RCC 7860 (cell line): ENCODE data around the gene MLLT11.

ENCODE experiments used
- DNase-seq: peaks from one replicate; pipeline ENCODE4 v3.0.0-alpha.2; 2015; ENCODE audit warnings: low spot score
- FAIRE-seq: peaks from 2 replicates; lab custom pipeline; 2012; peaks lifted over from hg19 to GRCh38; lab: Jason Lieb, UNC

MLLT11 gene, protein sequence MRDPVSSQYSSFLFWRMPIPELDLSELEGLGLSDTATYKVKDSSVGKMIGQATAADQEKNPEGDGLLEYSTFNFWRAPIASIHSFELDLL

DNA sequence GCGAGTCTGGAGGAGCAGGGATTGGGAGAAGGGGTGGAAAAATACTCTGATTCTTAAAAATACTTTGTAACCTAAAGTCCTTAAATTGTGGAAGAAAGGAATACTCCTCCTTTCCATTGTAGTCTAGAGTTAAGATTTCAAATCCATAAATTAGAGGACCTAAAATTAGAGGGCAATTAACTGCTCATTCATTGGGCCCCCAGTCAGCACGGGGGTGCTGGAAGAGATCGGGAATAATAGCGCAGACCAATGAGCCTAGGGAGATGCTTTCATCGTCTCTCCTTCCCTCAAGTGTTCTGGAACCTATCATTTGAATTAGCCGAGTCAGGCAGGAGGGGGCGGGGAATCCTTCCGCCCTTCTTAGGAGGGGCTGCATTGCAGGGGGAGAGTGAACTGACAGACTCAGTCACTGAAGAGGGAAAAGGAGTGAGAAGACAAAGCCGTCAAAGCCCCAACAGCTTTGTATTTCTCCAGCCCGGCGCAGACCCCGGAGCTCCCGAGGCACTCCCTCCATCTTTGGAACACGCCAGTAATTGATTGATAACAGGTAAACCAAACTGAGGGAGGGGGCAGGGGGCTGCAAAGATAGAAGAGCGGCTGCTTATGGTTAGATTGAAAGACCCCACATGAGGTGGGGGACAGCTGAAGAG lies at the start of gene MLLT11:
Gene MLLT11 (plus strand): TSS at position 391 of the 650 bp plus-strand sequence. CDS start 6,828 bp downstream, outside the sequence.
- FAIRE-seq (peak; percentile 16), DNase-seq (peak; percentile 64)

DNA sequence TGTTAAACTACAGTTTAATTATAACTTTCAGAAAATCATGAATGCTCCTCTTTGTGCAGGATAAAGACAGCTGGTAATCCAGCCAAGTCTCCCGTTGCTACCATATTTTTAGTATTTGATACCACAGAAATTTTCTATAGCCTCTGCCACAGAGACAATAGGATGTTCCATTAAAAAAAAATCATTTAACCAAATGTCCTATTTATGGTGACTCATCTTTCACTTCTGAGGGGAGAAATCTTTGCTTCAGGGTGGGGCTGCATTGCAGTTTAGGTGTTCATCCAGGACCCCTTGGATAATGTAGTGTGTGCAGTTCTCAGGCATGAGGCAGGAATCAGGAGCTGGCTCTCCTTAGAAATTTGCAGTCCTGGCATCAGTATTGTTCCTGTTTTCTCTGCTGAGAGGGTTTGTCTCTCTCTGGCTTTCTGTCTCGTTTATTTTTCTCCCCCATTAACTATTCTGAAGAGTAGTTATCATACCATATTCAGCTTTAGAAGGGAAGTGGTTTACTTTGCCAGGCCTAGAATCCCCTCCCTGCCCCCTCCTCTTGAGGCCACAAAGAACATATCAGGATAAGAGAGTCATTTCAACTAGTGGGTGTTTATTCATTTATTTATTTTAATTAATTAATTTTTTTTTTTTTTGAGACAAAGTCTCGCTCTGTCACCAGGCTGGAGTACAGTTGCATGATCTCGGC lies 48.9 kb upstream of the MLLT11 start:
- DNase-seq (no peak), FAIRE-seq (no peak)

DNA sequence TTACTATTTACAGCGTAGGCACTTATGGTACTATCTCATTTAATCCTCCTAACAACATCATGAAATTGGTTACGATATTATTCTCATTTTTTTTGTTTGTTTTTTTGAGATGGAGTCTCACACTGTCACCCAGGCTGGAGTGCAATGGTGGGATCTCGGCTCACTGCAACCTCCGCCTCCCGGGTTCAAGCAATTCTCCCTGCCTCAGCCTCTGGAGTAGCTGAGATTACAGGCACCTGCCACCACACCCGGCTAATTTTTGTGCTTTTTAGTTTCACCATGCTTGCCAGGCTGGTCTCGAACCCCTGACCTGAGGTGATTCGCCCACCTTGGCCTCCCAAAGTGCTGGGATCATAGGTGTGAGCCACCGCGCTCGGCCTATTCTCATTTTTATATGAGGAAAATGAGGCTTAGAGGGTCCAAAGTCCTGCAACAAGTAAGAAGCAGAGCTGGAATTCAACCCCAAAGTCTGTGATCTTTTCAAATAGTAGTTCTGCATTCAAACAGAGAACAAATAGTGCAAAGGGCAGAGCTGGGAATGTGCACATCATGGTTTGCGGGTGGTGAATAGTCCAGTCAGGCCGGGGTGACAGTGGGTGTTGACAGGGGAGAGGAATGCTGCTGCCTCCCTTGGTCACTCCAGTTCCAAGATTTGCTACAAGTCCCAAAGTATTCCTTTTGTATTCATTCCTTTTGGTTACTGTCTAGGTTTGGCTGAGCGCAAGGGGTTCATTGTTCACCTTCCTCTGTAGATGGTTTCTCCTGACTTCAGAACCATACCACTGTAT lies 47.3 kb upstream of the MLLT11 start:
- no peak for DNase-seq
- FAIRE-seq = no peak

DNA sequence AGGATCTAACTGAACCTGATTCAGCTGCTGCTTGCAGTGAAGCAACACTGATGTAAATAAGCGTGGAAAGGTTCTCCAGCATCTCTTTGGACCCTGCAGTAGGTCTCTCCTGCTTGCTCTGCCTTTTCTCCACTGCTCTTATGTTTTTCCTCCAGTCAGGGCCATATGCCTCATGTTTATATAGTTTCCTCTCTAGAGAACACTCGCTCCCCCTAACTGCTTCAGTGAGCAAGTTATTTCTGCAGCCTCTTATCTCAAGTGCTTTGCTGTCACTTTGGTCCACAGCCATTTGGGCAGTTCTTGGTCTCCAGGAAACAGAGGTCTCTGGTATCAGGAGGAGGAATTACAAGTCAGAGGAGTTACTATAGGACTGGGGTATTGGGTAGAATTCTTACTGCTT lies 46.7 kb upstream of the MLLT11 start:
- FAIRE-seq = no peak
- DNase-seq = no peak

DNA sequence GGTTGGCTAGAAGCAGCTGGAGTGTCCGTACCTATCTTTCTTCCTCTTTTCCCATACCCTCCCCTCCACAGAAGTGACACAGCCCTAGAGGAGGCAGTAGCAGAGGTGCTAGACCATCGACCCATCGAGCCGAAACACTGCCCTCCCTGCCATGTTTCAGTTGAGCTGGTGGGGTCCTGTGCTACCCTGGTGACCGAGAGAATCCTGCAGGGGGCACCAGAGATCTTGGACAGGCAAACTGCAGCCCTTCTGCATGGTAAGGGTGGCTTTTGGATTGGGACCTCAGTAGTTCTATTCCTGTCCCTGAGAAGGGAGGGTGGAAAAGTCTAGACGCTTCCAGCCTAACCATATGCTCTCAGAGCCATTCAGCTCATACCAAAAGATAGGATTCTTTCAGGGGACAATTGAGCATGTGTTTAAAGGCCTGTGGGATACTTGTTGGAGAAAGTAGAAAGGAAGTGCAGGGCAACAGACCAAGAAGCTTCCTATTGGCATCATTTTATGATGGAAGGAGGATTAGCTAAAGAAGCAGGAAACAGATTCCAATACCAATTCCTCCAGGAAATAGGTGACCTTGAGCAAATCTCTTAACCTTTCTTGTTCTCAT lies 35.6 kb upstream of the MLLT11 start:
- FAIRE-seq (no peak), DNase-seq (peak; percentile 33)

DNA sequence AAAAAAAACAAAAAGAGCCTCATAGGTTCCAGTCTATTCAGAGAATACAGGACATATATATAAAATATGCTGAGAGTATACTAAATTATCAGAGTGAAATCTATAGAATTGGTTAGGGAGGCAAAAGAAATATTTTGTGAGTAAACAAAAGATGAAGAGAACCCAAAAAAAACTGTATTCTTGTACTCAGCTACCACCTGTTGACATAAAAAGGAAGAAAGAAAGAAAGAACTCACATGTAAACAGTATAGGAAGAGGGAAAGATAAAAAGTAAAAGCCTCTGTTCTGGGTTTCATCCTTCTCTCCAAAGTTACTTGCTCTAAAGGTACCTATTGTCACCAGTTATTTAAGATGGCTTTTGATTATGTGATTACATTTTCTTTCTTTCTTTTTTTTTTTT lies 33.7 kb upstream of the MLLT11 start:
- DNase-seq (no peak), FAIRE-seq (no peak)

DNA sequence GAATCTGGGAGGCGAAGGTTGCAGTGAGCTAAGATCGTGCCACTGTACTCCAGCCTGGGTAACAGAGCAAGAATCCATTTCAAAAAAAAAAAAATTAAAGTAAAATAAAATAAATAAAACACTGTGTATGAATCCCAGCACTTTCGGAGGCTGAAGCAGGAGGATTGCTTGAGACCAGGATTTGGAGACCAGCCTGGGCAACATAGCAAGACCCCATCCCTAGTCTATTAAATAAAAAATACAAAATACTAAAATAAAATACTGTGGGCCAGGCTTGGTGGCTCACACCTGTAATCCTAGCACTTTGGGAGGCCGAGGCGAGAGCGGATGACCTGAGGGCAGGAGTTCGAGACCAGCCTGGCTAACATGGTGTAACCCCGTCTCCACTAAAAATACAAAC lies 28.0 kb upstream of the MLLT11 start:
- FAIRE-seq = no peak
- DNase-seq = no peak

DNA sequence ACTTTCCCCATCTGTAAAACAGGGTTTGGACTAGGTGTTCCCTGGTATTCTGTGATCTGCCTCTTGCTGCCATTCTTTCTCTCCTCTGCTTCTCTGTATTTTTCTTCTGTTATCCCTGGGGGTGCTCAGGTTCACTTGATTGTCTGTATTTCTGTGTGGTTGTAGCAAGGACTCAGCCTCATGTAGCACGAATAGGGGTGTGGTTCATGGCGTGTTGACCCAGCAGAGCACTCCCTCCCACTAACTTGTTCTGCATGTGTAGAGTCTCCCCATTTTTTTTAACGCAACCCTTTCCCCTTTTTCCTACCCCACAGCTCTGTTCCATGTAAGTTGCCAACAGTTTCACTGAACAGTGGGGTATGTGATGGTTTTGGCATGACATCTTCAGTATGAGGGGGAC lies 25.0 kb upstream of the MLLT11 start:
- DNase-seq (no peak), FAIRE-seq (no peak)

DNA sequence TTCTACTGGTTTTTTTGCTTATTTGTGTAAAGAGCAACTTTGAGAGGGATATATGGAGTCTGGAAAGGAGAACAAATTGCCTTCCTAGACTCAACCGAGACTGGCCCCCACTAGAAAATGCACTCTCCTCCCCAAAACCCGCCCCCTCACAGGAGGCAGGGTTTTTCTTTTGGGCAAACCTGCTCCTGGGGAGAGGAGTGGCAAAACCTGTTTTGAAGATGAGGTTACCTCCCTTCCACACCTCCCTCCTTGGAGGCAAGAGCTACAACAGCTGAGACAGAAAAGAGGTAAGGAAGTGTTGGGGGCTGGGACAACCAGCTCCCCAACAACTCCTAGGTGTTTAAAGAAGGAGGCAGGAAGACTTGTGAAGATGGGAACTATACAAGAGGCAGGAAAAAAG lies 23.8 kb upstream of the MLLT11 start, which contains the start of gene BNIPL:
Gene BNIPL (plus strand): TSS at position 231 of the 400 bp plus-strand sequence. CDS start 140 bp downstream, at position 371.
- no peak for FAIRE-seq
- DNase-seq = no peak

DNA sequence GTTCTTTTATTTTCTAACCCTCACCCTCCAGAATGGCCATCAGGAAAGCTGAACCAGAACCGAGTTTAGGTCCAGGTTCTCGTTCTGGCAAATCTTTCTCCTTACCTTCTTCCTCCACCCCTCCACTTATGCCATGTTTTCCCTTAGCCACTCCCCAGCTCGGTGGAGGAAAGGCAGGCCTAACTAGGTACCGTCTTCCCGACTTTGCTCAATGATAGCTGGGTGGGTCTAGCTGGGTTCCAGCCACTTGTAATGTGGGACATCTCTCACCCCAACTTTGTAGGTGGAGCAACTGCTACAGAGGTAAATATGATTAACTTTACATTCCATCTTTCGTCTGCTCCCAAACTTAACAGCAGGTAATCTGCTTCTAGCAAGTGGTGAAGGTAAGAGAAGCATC lies 23.2 kb upstream of the MLLT11 start:
- FAIRE-seq (no peak), DNase-seq (no peak)

DNA sequence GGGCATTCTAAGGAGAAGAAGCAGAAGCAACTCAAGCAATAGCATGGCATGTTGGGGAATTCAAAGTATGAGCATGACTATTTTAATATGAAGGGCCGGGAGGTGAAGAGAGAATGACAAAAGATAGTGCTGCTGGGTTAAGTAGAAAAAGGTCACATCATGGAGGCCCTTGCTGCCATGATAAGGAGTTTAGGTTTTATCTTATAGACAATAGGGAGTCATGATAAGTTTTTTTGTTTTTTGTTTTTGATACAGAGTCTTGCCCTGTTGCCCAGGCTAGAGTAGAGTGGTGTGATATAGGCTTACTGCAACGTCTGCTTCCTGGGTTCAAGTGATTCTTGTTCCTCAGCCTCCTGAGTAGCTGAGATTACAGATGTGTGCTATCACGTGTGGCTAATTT lies 20.7 kb upstream of the MLLT11 start:
- FAIRE-seq (no peak), DNase-seq (no peak)

DNA sequence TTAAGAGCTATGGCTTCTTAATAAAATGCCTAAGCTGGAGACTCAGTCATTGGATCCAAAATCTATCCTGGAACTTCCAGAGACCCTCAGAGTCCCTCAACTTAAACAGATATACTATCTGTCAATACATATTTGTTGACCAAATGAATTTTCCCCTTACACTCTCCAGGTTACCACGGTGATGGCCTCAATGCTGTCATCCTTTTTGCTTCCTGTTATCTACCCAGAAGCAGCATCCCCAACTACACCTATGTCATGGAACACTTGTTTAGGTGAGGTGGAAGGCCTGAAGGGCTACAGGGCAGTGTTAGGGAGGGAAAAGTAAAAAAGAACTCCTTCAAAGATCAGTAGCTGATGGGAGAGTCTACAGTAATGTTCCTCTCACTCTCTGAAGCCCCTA lies 17.0 kb upstream of the MLLT11 start:
- FAIRE-seq = no peak

DNA sequence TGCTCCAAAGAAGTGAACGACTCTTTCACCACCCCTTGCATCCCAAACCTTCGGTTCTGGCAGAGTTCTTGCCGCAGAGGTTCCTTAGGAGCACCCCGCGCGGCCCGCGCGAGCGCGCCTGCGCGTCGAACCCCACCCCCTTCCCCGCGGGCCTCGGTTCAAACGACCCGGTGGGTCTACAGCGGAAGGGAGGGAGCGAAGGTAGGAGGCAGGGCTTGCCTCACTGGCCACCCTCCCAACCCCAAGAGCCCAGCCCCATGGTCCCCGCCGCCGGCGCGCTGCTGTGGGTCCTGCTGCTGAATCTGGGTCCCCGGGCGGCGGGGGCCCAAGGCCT lies 12.6 kb upstream of the MLLT11 start, which contains the start of gene C1orf56:
Gene C1orf56 (plus strand): TSS at position 161 of the 334 bp plus-strand sequence. CDS start 97 bp downstream, at position 258.
- DNase-seq (no peak), FAIRE-seq (no peak)

More for the DNA sequence above, 17.0 kb upstream of the MLLT11 start:
- DNase-seq = no peak

DNA sequence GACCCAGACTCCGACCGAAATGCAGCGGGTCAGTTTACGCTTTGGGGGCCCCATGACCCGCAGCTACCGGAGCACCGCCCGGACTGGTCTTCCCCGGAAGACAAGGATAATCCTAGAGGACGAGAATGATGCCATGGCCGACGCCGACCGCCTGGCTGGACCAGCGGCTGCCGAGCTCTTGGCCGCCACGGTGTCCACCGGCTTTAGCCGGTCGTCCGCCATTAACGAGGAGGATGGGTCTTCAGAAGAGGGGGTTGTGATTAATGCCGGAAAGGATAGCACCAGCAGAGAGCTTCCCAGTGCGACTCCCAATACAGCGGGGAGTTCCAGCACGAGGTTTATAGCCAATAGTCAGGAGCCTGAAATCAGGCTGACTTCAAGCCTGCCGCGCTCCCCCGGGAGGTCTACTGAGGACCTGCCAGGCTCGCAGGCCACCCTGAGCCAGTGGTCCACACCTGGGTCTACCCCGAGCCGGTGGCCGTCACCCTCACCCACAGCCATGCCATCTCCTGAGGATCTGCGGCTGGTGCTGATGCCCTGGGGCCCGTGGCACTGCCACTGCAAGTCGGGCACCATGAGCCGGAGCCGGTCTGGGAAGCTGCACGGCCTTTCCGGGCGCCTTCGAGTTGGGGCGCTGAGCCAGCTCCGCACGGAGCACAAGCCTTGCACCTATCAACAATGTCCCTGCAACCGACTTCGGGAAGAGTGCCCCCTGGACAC lies 12.1 kb upstream of the MLLT11 start:
- DNase-seq (peak; percentile 28), FAIRE-seq (no peak)

DNA sequence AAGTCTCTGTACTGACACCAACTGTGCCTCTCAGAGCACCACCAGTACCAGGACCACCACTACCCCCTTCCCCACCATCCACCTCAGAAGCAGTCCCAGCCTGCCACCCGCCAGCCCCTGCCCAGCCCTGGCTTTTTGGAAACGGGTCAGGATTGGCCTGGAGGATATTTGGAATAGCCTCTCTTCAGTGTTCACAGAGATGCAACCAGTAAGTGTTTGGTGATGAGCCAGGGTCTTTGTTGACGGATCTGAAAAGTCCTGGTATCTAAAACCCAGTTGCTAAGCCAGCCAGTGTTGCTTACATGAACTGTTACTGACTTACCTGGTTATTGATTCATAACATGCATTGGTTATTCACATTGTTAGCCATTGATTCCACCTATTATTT lies 11.6 kb upstream of the MLLT11 start:
- FAIRE-seq = no peak
- DNase-seq = no peak

DNA sequence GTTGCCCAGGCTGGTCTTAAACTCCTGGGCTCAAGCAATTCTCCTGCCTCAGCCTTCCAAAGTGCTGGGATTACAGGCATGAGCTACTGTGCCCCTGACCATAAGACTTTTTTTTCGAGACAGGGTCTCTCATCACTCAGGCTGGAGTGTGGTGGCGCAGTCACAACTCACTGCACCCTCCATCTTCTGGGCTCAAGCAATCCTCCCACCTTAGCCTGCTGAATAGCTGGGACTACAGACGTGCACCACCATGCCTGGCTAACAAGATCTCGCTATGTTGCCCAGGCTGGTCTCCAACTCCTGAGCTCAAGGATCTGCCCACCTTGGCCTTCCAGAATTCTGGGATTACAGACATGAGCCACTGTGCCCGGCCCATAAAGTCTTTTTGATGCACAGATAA lies 10.7 kb upstream of the MLLT11 start:
- no peak for FAIRE-seq
- no peak for DNase-seq

DNA sequence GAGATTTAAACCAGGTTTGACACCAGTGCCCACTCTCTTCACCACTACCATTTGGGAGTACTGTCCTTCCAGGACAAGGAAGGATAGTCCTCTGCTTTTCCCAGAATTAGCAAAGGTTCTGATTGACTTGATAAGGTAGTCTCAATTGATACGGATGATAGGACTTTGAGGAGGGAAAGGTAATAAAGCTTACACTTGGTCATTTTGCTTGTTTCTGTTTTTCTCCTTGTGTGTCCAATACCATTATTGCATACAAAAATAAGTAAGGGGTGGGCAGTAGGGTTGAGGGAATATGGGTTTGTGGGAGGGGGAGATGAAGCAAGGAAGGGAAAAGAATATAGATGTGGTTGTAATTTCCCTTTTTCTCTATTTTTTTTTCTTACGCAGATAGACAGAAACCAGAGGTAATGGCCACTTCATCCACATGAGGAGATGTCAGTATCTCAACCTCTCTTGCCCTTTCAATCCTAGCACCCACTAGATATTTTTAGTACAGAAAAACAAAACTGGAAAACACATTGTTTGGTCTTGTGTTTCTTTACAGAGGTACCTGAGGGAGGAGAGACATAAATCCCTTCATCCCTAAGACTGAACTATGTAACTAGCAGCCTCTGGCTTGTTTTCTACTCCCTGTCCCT lies 10.0 kb upstream of the MLLT11 start:
- DNase-seq (no peak), FAIRE-seq (no peak)

DNA sequence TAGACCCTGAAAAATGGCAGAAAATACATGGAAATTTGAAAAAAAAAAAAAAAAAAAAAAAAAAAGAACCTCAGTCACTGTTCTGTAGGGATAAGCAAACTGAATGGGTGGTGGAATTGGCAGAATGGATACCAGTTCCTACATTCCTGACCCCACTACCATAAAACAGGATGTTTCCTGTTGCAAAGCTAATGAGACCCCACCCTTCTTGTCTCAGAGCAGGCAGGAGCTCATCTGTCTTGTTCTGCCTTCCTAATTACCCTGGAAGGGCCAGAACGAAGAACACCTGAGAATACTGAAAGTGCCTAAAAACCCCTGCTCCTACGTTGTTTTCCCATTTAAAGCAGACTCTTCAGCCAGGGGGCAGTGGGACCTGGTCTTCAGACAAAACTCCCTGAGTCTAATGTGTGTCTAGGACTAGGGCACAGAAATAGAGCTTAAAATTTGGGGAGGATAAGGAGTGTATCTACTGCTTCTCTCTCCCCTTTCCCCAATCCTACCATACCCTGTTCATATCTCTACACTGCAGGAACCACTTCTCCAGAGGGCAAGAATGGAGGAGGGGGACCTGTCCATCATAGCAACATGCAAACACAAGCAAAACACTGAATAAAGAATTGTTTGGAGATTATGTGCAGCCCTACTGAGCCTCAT lies 8.7 kb upstream of the MLLT11 start:
- DNase-seq = no peak
- FAIRE-seq = no peak

DNA sequence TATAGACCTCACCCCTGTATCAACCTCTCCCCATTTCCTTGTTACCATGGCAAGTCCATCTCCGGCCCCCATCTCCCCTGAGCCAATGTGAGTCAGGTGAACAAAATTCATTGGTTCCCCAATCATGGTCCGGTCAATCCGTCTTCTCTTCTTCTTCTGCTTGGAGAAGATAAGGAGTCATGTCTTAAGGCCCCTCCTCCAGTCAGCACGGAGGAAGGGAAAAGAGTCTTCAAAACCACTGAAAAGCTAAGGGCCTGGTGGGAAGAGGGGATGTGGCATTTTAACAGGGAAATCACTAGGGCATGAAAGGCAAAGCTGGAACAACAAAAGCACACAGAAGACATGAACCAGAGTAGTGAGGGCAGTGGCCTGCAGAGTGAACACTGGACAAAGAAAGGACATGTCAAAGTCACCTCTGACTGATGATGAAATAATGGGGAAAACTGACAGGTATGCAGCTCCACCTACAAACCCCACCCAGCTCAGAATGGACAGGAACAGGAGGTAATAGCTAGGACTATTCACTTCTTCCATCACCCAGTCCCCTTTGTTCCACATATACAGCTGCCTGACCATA lies 5.1 kb upstream of the MLLT11 start:
- DNase-seq = no peak

More for the DNA sequence above, 5.1 kb upstream of the MLLT11 start:
- no peak for FAIRE-seq
